Naive B cell (primary cell): ENCODE measurements around the gene SMAD5. TPM values are rescaled to one million over a fixed set of nuclear protein-coding genes. Genes with fewer than 3 reads are reported as not detected.

Experiments
- ATAC-seq, 2 donors: fragments of 150-1000 bp; cut with Tn5 transposase; 2 replicates each; pipeline ENCODE4 v1.10.0; 2021; ENCODE audit warnings: low read depth in 2 of 2, mild to moderate bottlenecking in 2 of 2, moderate library complexity in 2 of 2
- DNase-seq: peaks from one replicate; pipeline ENCODE4 v3.0.0; 2022
- H3K27ac Mint-ChIP-seq, 6 donors: one replicate each; pipeline ENCODE4 v1.8.0; 2020 to 2022; ENCODE audit warnings: mild to moderate bottlenecking in 6 of 6, mixed read lengths in 6 of 6, moderate library complexity in 5 of 6, inconsistent platforms in 2 of 6
- H3K27me3 Mint-ChIP-seq, 3 donors: one replicate each; pipeline ENCODE4 v1.8.0; 2021 to 2022; ENCODE audit warnings: mixed read lengths in 3 of 3, mild to moderate bottlenecking in 1 of 3
- H3K36me3 Mint-ChIP-seq, 2 donors: one replicate each; pipeline ENCODE4 v1.8.0; 2020 to 2022; ENCODE audit warnings: mixed read lengths in 2 of 2, inconsistent platforms in 1 of 2, mild to moderate bottlenecking in 1 of 2
- H3K4me1 Mint-ChIP-seq, 3 donors: one replicate each; pipeline ENCODE4 v1.8.0; 2020 to 2022; ENCODE audit warnings: mixed read lengths in 3 of 3, inconsistent platforms in 1 of 3, mild to moderate bottlenecking in 1 of 3, moderate library complexity in 1 of 3
- H3K4me3 Mint-ChIP-seq, 8 donors: one replicate each; pipeline ENCODE4 v1.8.0; 2020 to 2022; ENCODE audit warnings: mild to moderate bottlenecking in 8 of 8, mixed read lengths in 8 of 8, moderate library complexity in 8 of 8, inconsistent platforms in 2 of 8
- H3K9me3 Mint-ChIP-seq, 7 donors: one replicate each; pipeline ENCODE4 v1.8.0; 2020 to 2022; ENCODE audit warnings: mixed read lengths in 7 of 7, mild to moderate bottlenecking in 5 of 7, inconsistent platforms in 2 of 7, moderate library complexity in 1 of 7
- polyA plus RNA-seq, 6 donors: library from polyadenylated mRNA; unstranded; fragments of 300-500 nt; fragmentation: Illumina TruSeq; gene quantifications; one replicate each; pipeline ENCODE4 v1.2.3, GENCODE V29; 2021; ENCODE audit warnings: low read depth in 6 of 6

SMAD5 gene
- polyA plus RNA-seq, 6 donors from 2014 or later: 18.8 to 29.3 (median 23.9) TPM

- ATAC-seq (no peak), DNase-seq (no peak)
- no peak overlapping the region for H3K27ac Mint-ChIP-seq
- H3K4me3 Mint-ChIP-seq: no peak overlapping the region
- no peaks in the 10 kb centered on the region for H3K27me3 Mint-ChIP-seq
- no peaks in the 10 kb centered on the region for H3K9me3 Mint-ChIP-seq
- H3K36me3 Mint-ChIP-seq: peaks cover 0 to 9% of the 10 kb centered on the region in 2 donors
- H3K4me1 Mint-ChIP-seq: peaks cover 5 to 21% (median 11%) of the 10 kb centered on the region in 3 donors
Measured at GRCh38 chr5:136147632-136148031, 15.0 kb downstream of the SMAD5 start.

- DNase-seq (no peak), ATAC-seq (no peak)
- H3K36me3 Mint-ChIP-seq: peaks cover 21 to 24% of the 10 kb centered on the region in 2 donors
- H3K4me3 Mint-ChIP-seq: no peak overlapping the region
- H3K9me3 Mint-ChIP-seq: no peaks in the 10 kb centered on the region
- H3K4me1 Mint-ChIP-seq: peaks cover 5 to 30% (median 15%) of the 10 kb centered on the region in 3 donors
- H3K27ac Mint-ChIP-seq: no peak overlapping the region
- no peaks in the 10 kb centered on the region for H3K27me3 Mint-ChIP-seq
Measured at GRCh38 chr5:136149891-136150290, 17.2 kb downstream of the SMAD5 start.

DNA sequence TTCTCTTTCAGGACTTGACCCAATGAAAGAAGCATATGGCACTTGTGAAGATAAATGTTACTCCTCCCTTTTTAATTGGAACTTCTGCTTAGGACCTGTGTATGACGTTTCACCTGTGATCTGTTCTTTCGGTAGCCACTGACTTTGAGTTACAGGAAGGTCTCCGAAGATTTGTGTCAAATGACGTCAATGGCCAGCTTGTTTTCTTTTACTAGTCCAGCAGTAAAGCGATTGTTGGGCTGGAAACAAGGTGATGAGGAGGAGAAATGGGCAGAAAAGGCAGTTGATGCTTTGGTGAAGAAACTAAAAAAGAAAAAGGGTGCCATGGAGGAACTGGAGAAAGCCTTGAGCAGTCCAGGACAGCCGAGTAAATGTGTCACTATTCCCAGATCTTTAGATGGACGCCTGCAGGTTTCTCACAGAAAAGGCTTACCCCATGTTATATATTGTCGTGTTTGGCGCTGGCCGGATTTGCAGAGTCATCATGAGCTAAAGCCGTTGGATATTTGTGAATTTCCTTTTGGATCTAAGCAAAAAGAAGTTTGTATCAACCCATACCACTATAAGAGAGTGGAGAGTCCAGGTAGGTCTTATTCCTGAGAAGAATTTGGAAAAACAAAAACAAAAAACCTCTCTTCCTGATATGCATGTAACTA, 21.1 kb downstream of the SMAD5 start:
- H3K4me1 Mint-ChIP-seq: peaks cover 5 to 17% (median 16%) of the 10 kb centered on the region in 3 donors
- no peak overlapping the region for H3K4me3 Mint-ChIP-seq
- H3K9me3 Mint-ChIP-seq: no peaks in the 10 kb centered on the region
- H3K27ac Mint-ChIP-seq: peak overlapping the region in 1 of 6 donors; percentile 25
- ATAC-seq: no peak
- H3K36me3 Mint-ChIP-seq: peaks cover 36 to 37% of the 10 kb centered on the region in 2 donors
- no peak for DNase-seq
- H3K27me3 Mint-ChIP-seq: no peaks in the 10 kb centered on the region

DNA sequence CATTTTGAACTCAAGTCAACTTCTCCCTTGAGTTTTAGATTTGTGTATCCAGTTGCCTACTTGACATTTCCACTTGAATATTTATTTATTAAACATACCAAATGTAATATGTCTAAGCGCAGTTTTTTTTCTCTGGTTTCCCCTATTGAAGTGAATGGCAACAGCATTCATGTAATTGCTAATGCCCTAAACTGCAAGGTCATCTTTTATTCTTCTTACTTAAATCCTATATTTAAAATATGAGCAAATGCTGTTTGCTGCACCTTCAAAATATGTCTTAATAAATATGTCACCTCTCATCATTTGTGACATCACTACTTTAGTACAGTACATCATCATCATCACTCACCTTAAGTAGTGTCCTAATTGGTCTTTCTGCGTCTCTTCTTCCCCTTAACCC, 22.4 kb downstream of the SMAD5 start:
- Mint-ChIP-seq H3K27me3 (no peaks in the 10 kb centered on the region), H3K4me1 (peaks cover 8 to 17% (median 11%) of the 10 kb centered on the region in 3 donors), H3K4me3 (no peak overlapping the region), H3K36me3 (peaks cover 32 to 37% of the 10 kb centered on the region in 2 donors), H3K27ac (no peak overlapping the region), H3K9me3 (no peaks in the 10 kb centered on the region)
- ATAC-seq: no peak
- DNase-seq: no peak

- Mint-ChIP-seq H3K36me3 (peaks cover 37% of the 10 kb centered on the region in 2 donors), H3K27ac (no peak overlapping the region), H3K9me3 (no peaks in the 10 kb centered on the region), H3K4me1 (peaks cover 10 to 19% (median 18%) of the 10 kb centered on the region in 3 donors), H3K4me3 (no peak overlapping the region), H3K27me3 (no peaks in the 10 kb centered on the region)
- ATAC-seq (no peak), DNase-seq (no peak)
Measured at GRCh38 chr5:136155761-136156160, 23.1 kb downstream of the SMAD5 start.

GRCh38 chr5:136157514-136157913, 24.9 kb downstream of the SMAD5 start:
- Mint-ChIP-seq H3K36me3 (peaks cover 37 to 40% of the 10 kb centered on the region in 2 donors), H3K9me3 (no peaks in the 10 kb centered on the region), H3K4me1 (peaks cover 12 to 21% (median 18%) of the 10 kb centered on the region in 3 donors), H3K27ac (no peak overlapping the region), H3K27me3 (no peaks in the 10 kb centered on the region), H3K4me3 (no peak overlapping the region)
- DNase-seq: no peak
- ATAC-seq: no peak

GRCh38 chr5:136159457-136159856, 26.8 kb downstream of the SMAD5 start:
- H3K36me3 Mint-ChIP-seq: peaks cover 20 to 34% of the 10 kb centered on the region in 2 donors
- DNase-seq (no peak), ATAC-seq (no peak)
- peaks cover 12 to 21% (median 18%) of the 10 kb centered on the region in 3 donors for H3K4me1 Mint-ChIP-seq
- no peaks in the 10 kb centered on the region for H3K9me3 Mint-ChIP-seq
- H3K4me3 Mint-ChIP-seq: no peak overlapping the region
- H3K27me3 Mint-ChIP-seq: no peaks in the 10 kb centered on the region
- H3K27ac Mint-ChIP-seq: no peak overlapping the region

GRCh38 chr5:136162008-136162407, 29.4 kb downstream of the SMAD5 start:
- Mint-ChIP-seq H3K4me1 (peaks cover 17 to 24% (median 19%) of the 10 kb centered on the region in 3 donors), H3K27ac (no peak overlapping the region), H3K4me3 (no peak overlapping the region), H3K27me3 (no peaks in the 10 kb centered on the region), H3K9me3 (no peaks in the 10 kb centered on the region), H3K36me3 (peaks cover 0 to 18% of the 10 kb centered on the region in 2 donors)
- ATAC-seq (no peak), DNase-seq (no peak)

GRCh38 chr5:136164226-136164625, 31.6 kb downstream of the SMAD5 start:
- peak overlapping the region in 2 of 6 donors; percentile 28 to 54 for H3K27ac Mint-ChIP-seq
- H3K9me3 Mint-ChIP-seq: no peaks in the 10 kb centered on the region
- peaks cover 10 to 27% of the 10 kb centered on the region in 2 donors for H3K36me3 Mint-ChIP-seq
- peaks cover 17 to 27% (median 18%) of the 10 kb centered on the region in 3 donors for H3K4me1 Mint-ChIP-seq
- DNase-seq (no peak), ATAC-seq (no peak)
- H3K27me3 Mint-ChIP-seq: no peaks in the 10 kb centered on the region
- no peak overlapping the region for H3K4me3 Mint-ChIP-seq

DNA sequence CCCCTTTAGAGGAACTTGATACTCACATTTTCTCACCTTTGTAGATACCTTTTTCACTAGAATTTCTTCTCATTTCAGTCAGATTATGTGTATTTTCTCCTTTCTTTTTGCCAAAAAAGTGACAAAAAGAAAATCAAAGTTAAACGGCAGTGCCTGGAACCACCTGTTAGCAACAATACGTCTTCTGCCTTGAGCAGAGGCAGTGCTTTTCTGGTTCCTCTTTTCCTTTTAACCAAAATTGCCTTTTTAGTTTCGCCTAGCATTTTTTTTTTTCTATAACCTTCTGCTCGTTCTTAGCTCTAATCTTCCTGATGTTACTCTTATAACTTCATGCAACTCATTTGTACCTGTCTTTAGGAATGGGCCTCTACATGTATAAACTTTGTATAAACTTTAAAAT, 34.3 kb downstream of the SMAD5 start:
- peak overlapping the region; percentile 22 to 77 (median 36) for H3K27ac Mint-ChIP-seq
- peak overlapping the region in 3 of 8 donors; percentile 10 to 46 (median 30) for H3K4me3 Mint-ChIP-seq
- H3K36me3 Mint-ChIP-seq: peaks cover 10 to 26% of the 10 kb centered on the region in 2 donors
- DNase-seq (peak; percentile 7), ATAC-seq (peak in 1 of 2 donors; percentile 28)
- no peaks in the 10 kb centered on the region for H3K9me3 Mint-ChIP-seq
- peaks cover 9 to 16% (median 15%) of the 10 kb centered on the region in 3 donors for H3K4me1 Mint-ChIP-seq
- H3K27me3 Mint-ChIP-seq: no peaks in the 10 kb centered on the region

DNA sequence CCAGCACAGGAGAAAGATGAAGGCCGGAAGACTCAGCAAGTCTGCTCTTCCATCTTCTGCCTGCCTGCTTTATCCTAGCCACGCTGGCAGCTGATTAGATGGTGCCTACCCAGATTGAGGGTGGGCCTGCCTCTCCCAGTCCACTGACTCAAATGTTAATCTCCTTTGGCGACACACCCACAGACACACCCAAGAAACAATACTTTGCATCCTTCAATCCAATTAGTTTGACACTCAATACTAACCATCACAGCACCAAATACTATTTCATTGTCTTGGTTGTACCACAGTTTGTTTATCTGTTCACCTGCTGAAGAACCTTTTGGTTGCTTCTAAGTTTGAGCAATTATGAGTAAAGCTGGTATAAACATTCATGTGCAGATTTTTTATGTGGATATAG, 36.6 kb downstream of the SMAD5 start:
- Mint-ChIP-seq H3K4me3 (no peak overlapping the region), H3K27me3 (no peaks in the 10 kb centered on the region), H3K36me3 (peaks cover 17 to 31% of the 10 kb centered on the region in 2 donors), H3K4me1 (peaks cover 9 to 15% (median 14%) of the 10 kb centered on the region in 3 donors), H3K9me3 (no peaks in the 10 kb centered on the region), H3K27ac (no peak overlapping the region)
- ATAC-seq: no peak
- no peak for DNase-seq

DNA sequence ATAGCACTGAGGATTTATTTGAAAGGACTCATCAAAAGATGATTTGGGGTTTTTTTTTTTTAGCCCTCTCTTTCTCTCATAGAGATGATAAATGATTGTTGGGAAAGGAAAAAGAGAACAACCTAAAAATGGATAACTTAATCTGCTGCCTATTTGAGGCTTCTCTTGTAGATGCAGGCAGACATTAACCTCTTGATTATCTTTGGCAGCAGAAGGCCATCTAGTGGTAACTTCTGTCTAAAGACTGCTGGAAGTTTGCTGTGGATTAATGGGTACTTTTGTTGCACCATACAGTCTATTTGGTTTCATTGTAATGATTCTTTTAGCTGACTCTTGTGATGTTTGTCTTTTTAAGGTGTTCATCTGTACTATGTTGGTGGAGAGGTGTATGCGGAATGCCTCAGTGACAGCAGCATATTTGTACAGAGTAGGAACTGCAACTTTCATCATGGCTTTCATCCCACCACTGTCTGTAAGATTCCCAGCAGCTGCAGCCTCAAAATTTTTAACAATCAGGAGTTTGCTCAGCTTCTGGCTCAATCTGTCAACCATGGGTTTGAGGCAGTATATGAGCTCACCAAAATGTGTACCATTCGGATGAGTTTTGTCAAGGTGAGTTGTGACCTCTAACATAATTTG, 41.5 kb downstream of the SMAD5 start:
- H3K4me1 Mint-ChIP-seq: no peaks in the 10 kb centered on the region
- H3K4me3 Mint-ChIP-seq: no peak overlapping the region
- no peaks in the 10 kb centered on the region for H3K9me3 Mint-ChIP-seq
- H3K27ac Mint-ChIP-seq: no peak overlapping the region
- ATAC-seq (no peak), DNase-seq (no peak)
- peaks cover 21 to 31% of the 10 kb centered on the region in 2 donors for H3K36me3 Mint-ChIP-seq
- no peaks in the 10 kb centered on the region for H3K27me3 Mint-ChIP-seq

DNA sequence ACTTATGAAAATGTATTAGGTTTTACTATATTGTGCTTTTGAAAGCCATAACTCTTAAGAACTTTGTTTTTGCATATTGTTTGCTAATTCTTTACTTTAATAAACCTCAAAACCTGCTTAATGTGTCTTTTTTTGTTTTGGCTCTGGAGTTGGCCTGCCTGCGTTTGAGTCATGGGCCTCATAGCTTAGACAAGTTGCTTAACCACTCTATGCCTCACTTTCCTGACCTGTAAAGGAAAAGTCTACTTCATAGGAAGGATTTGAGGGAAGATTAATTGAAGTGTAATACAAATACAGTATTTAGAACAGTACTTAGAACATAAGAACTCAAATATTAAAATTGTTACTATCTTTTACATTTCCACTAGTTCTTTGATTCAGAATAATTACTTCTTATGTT, 50.0 kb downstream of the SMAD5 start:
- peaks cover 0 to 4% (median 0%) of the 10 kb centered on the region in 7 donors for H3K9me3 Mint-ChIP-seq
- H3K36me3 Mint-ChIP-seq: peaks cover 18 to 21% of the 10 kb centered on the region in 2 donors
- ATAC-seq (no peak), DNase-seq (no peak)
- no peak overlapping the region for H3K4me3 Mint-ChIP-seq
- no peaks in the 10 kb centered on the region for H3K27me3 Mint-ChIP-seq
- peaks cover 0 to under 1% (median 0%) of the 10 kb centered on the region in 3 donors for H3K4me1 Mint-ChIP-seq
- H3K27ac Mint-ChIP-seq: no peak overlapping the region
